GM18508 (cell line): ENCODE data around the gene RPL13.

Experiments used
- ATAC-seq: cut with Tn5 transposase; IDR thresholded peaks from one replicate; pipeline ENCODE4 v1.9.1; 2021; ENCODE audit warnings: moderate number of reproducible peaks; ENCODE audit not compliant: insufficient read depth, unreplicated experiment

Gene RPL13

GRCh38 chr16:89613231-89613953, 52.9 kb downstream of the RPL13 start, which contains the start of gene DPEP1:
Gene DPEP1 (plus strand): TSS chr16:89613642. CDS start chr16:89630411, 16,769 bp downstream.
- ATAC-seq: no peak

- no peak for ATAC-seq
These were observed 53.5 kb downstream of the RPL13 start for GRCh38 chr16:89613954-89614459.
